GM12878 (cell line): Measurements from ENCODE around the gene SHISA4. TPM values are rescaled to one million over a fixed set of nuclear protein-coding genes. Genes with fewer than 3 reads are reported as not detected.

Source experiments
- ATAC-seq: fragments of 200-7000 bp; cut with Tn5 transposase; 3 replicates; pipeline ENCODE4 v1.9.1; 2020; ENCODE audit warnings: mild to moderate bottlenecking, moderate library complexity
- BruUV-seq: library from RNA; stranded (reverse); fragments of 400-500 nt; replicated peaks from 2 replicates; lab custom pipeline; 2021; lab: Mats Ljungman, UMichigan
- CTCF ChIA-PET: fragments of 300-600 bp; sonication (Branson Sonifier 250); formaldehyde crosslinking; extraction: SDS; loops from one replicate; lab custom pipeline; 2021; ENCODE audit warnings: inconsistent platforms; lab: Yijun Ruan, JAX
- POLR2A ChIA-PET: fragments of 350-600 bp; formaldehyde crosslinking; extraction: SDS; loops from one replicate; lab custom pipeline; 2021; ENCODE audit warnings: inconsistent platforms; lab: Charles Lee
- RAD21 ChIA-PET: fragments of 300-600 bp; sonication (Branson Sonifier 250); formaldehyde crosslinking; loops from one replicate; lab custom pipeline; 2023; ENCODE audit warnings: antibody characterized with exemption; ENCODE audit not compliant: unreplicated experiment; lab: Charles Lee
- SMC1A ChIA-PET: fragments of 300-600 bp; sonication (Branson Sonifier 250); formaldehyde crosslinking; loops from one replicate; lab custom pipeline; 2023; ENCODE audit not compliant: unreplicated experiment, uncharacterized antibody; lab: Charles Lee
- DNase-seq: peaks from one replicate; pipeline ENCODE4 v3.0.0-alpha.2; 2011; ENCODE audit warnings: low read depth, low spot score
- FAIRE-seq: peaks from 3 replicates; lab custom pipeline; 2011; peaks lifted over from hg19 to GRCh38; lab: Jason Lieb, UNC
- H2AFZ ChIP-seq: 2 replicates; pipeline ENCODE4 v1.6.0; 2011; ENCODE audit warnings: low read depth, low read length, control low read depth; ENCODE audit not compliant: control insufficient read depth
- H3K27ac ChIP-seq: 2 replicates; pipeline ENCODE4 v1.5.1; 2011; ENCODE audit warnings: control low read depth; ENCODE audit not compliant: control insufficient read depth, insufficient read depth
- H3K27me3 ChIP-seq, 2 experiments: replicated peaks in 1 of 2; 2 replicates each; pipeline versions ENCODE4 v1.6.0 to v1.6.1; 2011; ENCODE audit warnings: low read length in 1 of 2; ENCODE audit not compliant: control insufficient read depth in 2 of 2, insufficient read depth in 2 of 2
- H3K36me3 ChIP-seq, 2 experiments: 2 replicates each; pipeline ENCODE4 v1.5.1; 2011; ENCODE audit warnings: low read length in 1 of 2; ENCODE audit not compliant: control insufficient read depth in 2 of 2, insufficient read depth in 2 of 2
- H3K4me1 ChIP-seq: 2 replicates; pipeline ENCODE4 v1.6.1; 2011; ENCODE audit warnings: mild to moderate bottlenecking, low read length, moderate library complexity, mixed read lengths; ENCODE audit not compliant: control insufficient read depth, insufficient read depth
- H3K4me2 ChIP-seq: 2 replicates; pipeline ENCODE4 v1.6.0; 2011; ENCODE audit warnings: control low read depth; ENCODE audit not compliant: control insufficient read depth, insufficient read depth
- H3K4me3 ChIP-seq: fragments of 200-600 bp; sonication (generic); 2 replicates; pipeline ENCODE4 v1.5.1; 2016
- H3K79me2 ChIP-seq: 2 replicates; pipeline ENCODE4 v1.6.0; 2011; ENCODE audit warnings: low read length; ENCODE audit not compliant: control insufficient read depth, insufficient read depth
- H3K9ac ChIP-seq: 2 replicates; pipeline ENCODE4 v1.8.0; 2011; ENCODE audit warnings: low read length, control low read depth, mixed read lengths; ENCODE audit not compliant: control insufficient read depth, insufficient read depth
- H3K9me3 ChIP-seq: replicated peaks from 3 replicates; pipeline ENCODE4 v1.5.1; 2011; ENCODE audit warnings: mild to moderate bottlenecking, low read length; ENCODE audit not compliant: control insufficient read depth, insufficient read depth
- H4K20me1 ChIP-seq: 2 replicates; pipeline ENCODE4 v1.6.0; 2011; ENCODE audit not compliant: control insufficient read depth, insufficient read depth
- ASH2L ChIP-seq: fragments of 300-600, 200-600 bp; sonication (generic); IDR thresholded peaks from 2 replicates; pipeline ENCODE4 v1.6.1; 2017; ENCODE audit warnings: low read depth, mild to moderate bottlenecking, borderline replicate concordance
- CTCF ChIP-seq, 3 experiments: IDR thresholded peaks in 2 of 3; conservative IDR thresholded peaks in 1 of 3; 2 replicates each; pipeline ENCODE4 v1.5.1; 2011; ENCODE audit warnings: low read depth in 3 of 3, low read length in 3 of 3, mild to moderate bottlenecking in 3 of 3, control low read depth in 2 of 3, moderate library complexity in 2 of 3, inconsistent platforms in 1 of 3, mixed read lengths in 1 of 3; ENCODE audit not compliant: control insufficient read depth in 2 of 3, insufficient read depth in 1 of 3; ENCODE audit errors: extremely low read depth in 1 of 3
- NFYB ChIP-seq: IDR thresholded peaks from 2 replicates; pipeline ENCODE4 v1.6.1; 2011; ENCODE audit warnings: low read depth, mild to moderate bottlenecking, low read length, improper control_type of control experiment, moderate library complexity; ENCODE audit not compliant: insufficient read depth
- NRF1 ChIP-seq: conservative IDR thresholded peaks from 2 replicates; pipeline ENCODE4 v1.6.1; 2011; ENCODE audit warnings: mild to moderate bottlenecking, low read depth, low read length, improper control_type of control experiment
- RAD21 ChIP-seq: IDR thresholded peaks from 2 replicates; pipeline ENCODE4 v1.6.1; 2011; ENCODE audit warnings: mild to moderate bottlenecking, low read depth, low read length, moderate library complexity; ENCODE audit not compliant: insufficient read depth
- SUPT20H ChIP-seq: IDR thresholded peaks from 2 replicates; pipeline ENCODE4 v1.6.1; 2011; ENCODE audit warnings: low read depth, mild to moderate bottlenecking, low read length, moderate library complexity, borderline replicate concordance; ENCODE audit not compliant: control insufficient read depth
- WGBS: methylation state at CpG from one replicate; pipeline ENCODE4 v1.1.6; 2016; ENCODE audit warnings: low lambda C conversion rate; ENCODE audit not compliant: insufficient replicate concordance, insufficient coverage; ENCODE audit errors: missing lambda C conversion rate; 5-methylcytosine and 5-hydroxymethylcytosine counted together
- in situ Hi-C: fragments of 300-500 bp; cut with MboI; formaldehyde crosslinking; loops from 9 replicates; pipeline ENCODE4 v1.14.3; 2018; ENCODE audit warnings: mixed read lengths
- intact Hi-C: fragments of 100-400 bp; cut with micrococcal nuclease; formaldehyde crosslinking; loops from one replicate; pipeline ENCODE4 v1.14.2; 2022; ENCODE audit not compliant: unreplicated experiment
- polyA plus RNA-seq, 11 experiments: library from polyadenylated mRNA; depleted of rRNA in 4 of 11; unstranded in 6 of 11; stranded (reverse) in 5 of 11; fragments of >200 nt; fragmentation: Nextera tagmentation in 4 of 11; fragmentation: Illumina TruSeq in 1 of 11; extraction: Ambion mirVana in 4 of 11; extraction: Trizol in 1 of 11; gene quantifications; 1 replicate in 1 of 11; 2 replicates in 10 of 11; pipeline versions ENCODE4 v1.2.1 to v1.2.3, GENCODE V29; 2011 to 2016; ENCODE audit warnings: inconsistent platforms in 2 of 11, missing spikeins in 2 of 11, low read depth in 1 of 11
- total RNA-seq, 4 experiments: library from RNA; depleted of rRNA in 3 of 4; stranded (reverse); fragments of >200 nt in 3 of 4; fragmentation: Illumina TruSeq in 1 of 4; extraction: Trizol in 1 of 4; gene quantifications; 2 replicates each; pipeline versions ENCODE4 v1.2.1 to v1.2.3, GENCODE V29; 2013 to 2021

Gene SHISA4
- total and polyA plus RNA-seq, 10 of the 15 experiments (the other 5 are each of a cell fraction or from before 2014, with no cell fraction given): 0.07 TPM; not detected in 8

DNA sequence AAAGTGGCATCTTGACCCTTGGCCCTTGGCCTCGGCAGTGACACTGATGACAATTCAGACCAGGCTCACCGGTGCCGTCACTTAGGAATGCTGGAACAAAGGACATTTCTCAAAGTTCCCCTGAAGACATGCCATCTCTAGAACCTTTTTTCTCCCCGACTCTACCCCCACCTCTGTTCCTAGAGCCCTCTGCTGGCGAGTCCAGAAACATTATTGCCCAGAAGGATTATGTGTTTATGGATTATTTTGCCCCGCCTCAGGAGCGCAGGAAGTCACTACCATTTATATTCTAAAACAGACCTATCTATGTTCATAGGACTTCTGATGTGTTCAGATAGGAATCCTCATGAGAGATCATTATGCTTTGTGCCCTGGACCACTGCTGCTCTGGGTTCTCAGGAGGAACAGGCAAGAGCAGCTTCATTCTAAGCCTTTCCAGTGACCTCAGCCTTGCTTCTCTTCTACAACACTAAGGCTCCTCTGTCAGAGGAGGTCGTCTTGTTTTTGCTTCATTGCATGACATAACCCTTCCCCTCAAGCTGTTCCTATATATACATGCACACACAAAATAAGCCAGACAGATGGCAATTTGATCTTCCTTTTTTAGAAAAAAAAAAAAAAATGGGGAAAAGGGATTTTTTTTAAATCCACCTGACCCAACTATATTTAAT is 12.4 kb upstream of the SHISA4 start:
- in situ Hi-C loops: no loop called here
- FAIRE-seq (no peak), ATAC-seq (no peak), DNase-seq (no peak)
- ChIA-PET SMC1A (no interaction called here), RAD21 (no interaction called here), CTCF (interaction anchor here (0.6 to 9.1 kb wide), 3 partner anchors 9 to 24 kb away, joined by 3 to 99 read pairs (median 3); no protein-coding TSS in a partner anchor), POLR2A (interaction anchor here (0.6 kb wide), 1 partner anchor 112 kb away, joined by 4 read pairs; no protein-coding TSS in a partner anchor)
- H3K79me2 ChIP-seq: no peaks in the 10 kb centered on the region
- no TSS peak for BruUV-seq
- no peak overlapping the region for H3K27ac ChIP-seq
- no peaks in the 10 kb centered on the region for H3K9me3 ChIP-seq
- 71% methylated on average over 8 of the region's 8 CpGs for WGBS
- no peaks in the 10 kb centered on the region for H3K4me1 ChIP-seq
- no peaks in the 10 kb centered on the region for H4K20me1 ChIP-seq
- no peak overlapping the region for H3K9ac ChIP-seq
- TF ChIP-seq RAD21 (no peak), CTCF (IDR thresholded peaks at IDR 0.05 in 2 of 3, conservative IDR thresholded peaks at IDR 0.05 in 1 of 3; ENCODE audit: control insufficient read depth in 2 of 3, extremely low read depth in 1 of 3, insufficient read depth in 1 of 3, low read depth in 3 of 3, low read length in 3 of 3) (peak; percentile 7 to 25 (median 21); a peak in 2 of 6 replicates), NRF1 (no peak), NFYB (no peak), ASH2L (no peak), SUPT20H (no peak)
- no peak overlapping the region for H2AFZ ChIP-seq
- H3K4me2 ChIP-seq: no peak overlapping the region
- no peak overlapping the region for H3K4me3 ChIP-seq
- H3K36me3 ChIP-seq: peaks cover 17 to 28% of the 10 kb centered on the region in 2 experiments
- intact Hi-C loops: loop anchor here (5.0 kb wide), 1 partner anchor 241 kb away; no protein-coding TSS in a partner anchor
- no peaks in the 10 kb centered on the region for H3K27me3 ChIP-seq
